Esophagus squamous epithelium (tissue), 4 donors: ENCODE data around the gene PDSS1.
"Not testable (repeated sequence)": the region's sequence is repeated elsewhere in the genome, so short reads cannot be mapped to it uniquely, and the experiment has no call there.

ENCODE experiments used
- POLR2A ChIP-seq, 4 donors: fragments of 450-650 bp; IDR thresholded peaks; one replicate each; pipeline ENCODE4 v1.6.1; 2017; ENCODE audit warnings: antibody characterized with exemption in 4 of 4, mild to moderate bottlenecking in 4 of 4, moderate library complexity in 3 of 4
- TF ChIP-seq, protein P1 (sequence below), 6 experiments: fragments of 450-650 bp in 4 of 6; fragments of 200-600 bp in 2 of 6; sonication (generic) in 2 of 6; IDR thresholded peaks; one replicate each; pipeline ENCODE4 v1.5.1; 2016 to 2019; ENCODE audit warnings: antibody characterized with exemption in 6 of 6, mild to moderate bottlenecking in 4 of 6, moderate library complexity in 4 of 6

DNA sequence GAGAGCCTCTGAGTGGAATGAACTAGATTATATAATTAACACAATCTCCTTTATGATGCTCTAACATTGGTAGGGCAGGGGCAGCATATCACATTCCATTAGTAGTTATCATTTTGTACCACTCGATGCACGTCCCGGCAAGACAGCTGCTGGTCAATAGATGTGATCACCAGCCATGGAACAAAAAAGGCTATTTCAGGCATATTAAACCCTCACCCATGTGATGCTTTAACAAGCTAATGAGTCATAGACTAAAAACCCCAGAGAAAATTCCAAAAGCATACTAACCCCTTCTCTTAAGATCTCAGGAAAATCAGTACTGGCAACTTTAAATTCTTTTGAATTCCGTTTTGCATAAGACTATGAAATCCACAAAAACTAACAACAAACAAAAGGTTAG lies 3.0 kb upstream of the PDSS1 start:
- TF ChIP-seq, protein P1, sequence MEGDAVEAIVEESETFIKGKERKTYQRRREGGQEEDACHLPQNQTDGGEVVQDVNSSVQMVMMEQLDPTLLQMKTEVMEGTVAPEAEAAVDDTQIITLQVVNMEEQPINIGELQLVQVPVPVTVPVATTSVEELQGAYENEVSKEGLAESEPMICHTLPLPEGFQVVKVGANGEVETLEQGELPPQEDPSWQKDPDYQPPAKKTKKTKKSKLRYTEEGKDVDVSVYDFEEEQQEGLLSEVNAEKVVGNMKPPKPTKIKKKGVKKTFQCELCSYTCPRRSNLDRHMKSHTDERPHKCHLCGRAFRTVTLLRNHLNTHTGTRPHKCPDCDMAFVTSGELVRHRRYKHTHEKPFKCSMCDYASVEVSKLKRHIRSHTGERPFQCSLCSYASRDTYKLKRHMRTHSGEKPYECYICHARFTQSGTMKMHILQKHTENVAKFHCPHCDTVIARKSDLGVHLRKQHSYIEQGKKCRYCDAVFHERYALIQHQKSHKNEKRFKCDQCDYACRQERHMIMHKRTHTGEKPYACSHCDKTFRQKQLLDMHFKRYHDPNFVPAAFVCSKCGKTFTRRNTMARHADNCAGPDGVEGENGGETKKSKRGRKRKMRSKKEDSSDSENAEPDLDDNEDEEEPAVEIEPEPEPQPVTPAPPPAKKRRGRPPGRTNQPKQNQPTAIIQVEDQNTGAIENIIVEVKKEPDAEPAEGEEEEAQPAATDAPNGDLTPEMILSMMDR (IDR thresholded peaks at IDR 0.05), result not testable (repeated sequence)
- TF ChIP-seq POLR2A (IDR thresholded peaks at IDR 0.05), result not testable (repeated sequence)
